ENCODE results near the gene SLC7A4.

The SLC7A4 gene

GRCh38 chr22:21047730-21048129, 15.4 kb upstream of the SLC7A4 start:
- H3K27me3 ChIP-seq (replicated peaks; ENCODE audit: control insufficient read depth, insufficient read depth, low read length): no peaks in the 10 kb centered on the region; the same call in 1 of the 2 replicates
- no peak for TF ChIP-seq CTCF (IDR thresholded peaks at IDR 0.05; ENCODE audit: insufficient read depth, low read length, poor library complexity, severe bottlenecking)
- no peak overlapping the region for H3K4me3 ChIP-seq (replicated peaks; ENCODE audit: low read depth, low read length)
- DNase-seq (ENCODE audit: extremely low read depth, insufficient read length): no peak
- H3K36me3 ChIP-seq (ENCODE audit: control insufficient read depth, insufficient read depth, low read length): no peaks in the 10 kb centered on the region

- DNase-seq (ENCODE audit: extremely low read depth, insufficient read length): no peak
- no peak for TF ChIP-seq CTCF (IDR thresholded peaks at IDR 0.05; ENCODE audit: insufficient read depth, low read length, poor library complexity, severe bottlenecking)
- H3K36me3 ChIP-seq (ENCODE audit: control insufficient read depth, insufficient read depth, low read length): no peaks in the 10 kb centered on the region
- no peak overlapping the region for H3K4me3 ChIP-seq (replicated peaks; ENCODE audit: low read depth, low read length)
- no peaks in the 10 kb centered on the region; the same call in 1 of the 2 replicates for H3K27me3 ChIP-seq (replicated peaks; ENCODE audit: control insufficient read depth, insufficient read depth, low read length)
Observed at GRCh38 chr22:21047035-21047661, 14.8 kb upstream of the SLC7A4 start.

- no peaks in the 10 kb centered on the region for H3K36me3 ChIP-seq (ENCODE audit: control insufficient read depth, insufficient read depth, low read length)
- H3K4me3 ChIP-seq (replicated peaks; ENCODE audit: low read depth, low read length): peak within 1 kb of the TSS; percentile 38
- DNase-seq (ENCODE audit: extremely low read depth, insufficient read length): peak; percentile 89
- no peaks in the 10 kb centered on the region; the same call in 1 of the 2 replicates for H3K27me3 ChIP-seq (replicated peaks; ENCODE audit: control insufficient read depth, insufficient read depth, low read length)
- no peak for TF ChIP-seq CTCF (IDR thresholded peaks at IDR 0.05; ENCODE audit: insufficient read depth, low read length, poor library complexity, severe bottlenecking)
Observed at GRCh38 chr22:21045585-21046294, 13.4 kb upstream of the SLC7A4 start, which contains the start of gene LRRC74B. Gene LRRC74B, plus strand, starts transcription at chr22:21045946. Its CDS starts 41 bp downstream, at chr22:21045987.

- Histone ChIP-seq H3K36me3 (ENCODE audit: control insufficient read depth, insufficient read depth, low read length) (no peaks in the 10 kb centered on the region), H3K27me3 (replicated peaks; ENCODE audit: control insufficient read depth, insufficient read depth, low read length) (no peaks in the 10 kb centered on the region; the same call in 1 of the 2 replicates), H3K4me3 (replicated peaks; ENCODE audit: low read depth, low read length) (no peak overlapping the region)
- TF ChIP-seq CTCF (IDR thresholded peaks at IDR 0.05; ENCODE audit: insufficient read depth, low read length, poor library complexity, severe bottlenecking): no peak
- DNase-seq (ENCODE audit: extremely low read depth, insufficient read length): no peak
Observed at GRCh38 chr22:21044931-21045584, 12.7 kb upstream of the SLC7A4 start.

GRCh38 chr22:21043860-21044535, 11.6 kb upstream of the SLC7A4 start:
- no peaks in the 10 kb centered on the region for H3K36me3 ChIP-seq (ENCODE audit: control insufficient read depth, insufficient read depth, low read length)
- no peak overlapping the region for H3K4me3 ChIP-seq (replicated peaks; ENCODE audit: low read depth, low read length)
- H3K27me3 ChIP-seq (replicated peaks; ENCODE audit: control insufficient read depth, insufficient read depth, low read length): no peaks in the 10 kb centered on the region; the same call in 1 of the 2 replicates
- DNase-seq (ENCODE audit: extremely low read depth, insufficient read length): no peak
- TF ChIP-seq CTCF (IDR thresholded peaks at IDR 0.05; ENCODE audit: insufficient read depth, low read length, poor library complexity, severe bottlenecking): no peak

Measured in GM06990 (cell line).